ENCODE data around the gene EPS8L1.
"Not testable (repeated sequence)": the region's sequence is repeated elsewhere in the genome, so short reads cannot be mapped to it uniquely, and the experiment has no call there.

Gene EPS8L1

DNA sequence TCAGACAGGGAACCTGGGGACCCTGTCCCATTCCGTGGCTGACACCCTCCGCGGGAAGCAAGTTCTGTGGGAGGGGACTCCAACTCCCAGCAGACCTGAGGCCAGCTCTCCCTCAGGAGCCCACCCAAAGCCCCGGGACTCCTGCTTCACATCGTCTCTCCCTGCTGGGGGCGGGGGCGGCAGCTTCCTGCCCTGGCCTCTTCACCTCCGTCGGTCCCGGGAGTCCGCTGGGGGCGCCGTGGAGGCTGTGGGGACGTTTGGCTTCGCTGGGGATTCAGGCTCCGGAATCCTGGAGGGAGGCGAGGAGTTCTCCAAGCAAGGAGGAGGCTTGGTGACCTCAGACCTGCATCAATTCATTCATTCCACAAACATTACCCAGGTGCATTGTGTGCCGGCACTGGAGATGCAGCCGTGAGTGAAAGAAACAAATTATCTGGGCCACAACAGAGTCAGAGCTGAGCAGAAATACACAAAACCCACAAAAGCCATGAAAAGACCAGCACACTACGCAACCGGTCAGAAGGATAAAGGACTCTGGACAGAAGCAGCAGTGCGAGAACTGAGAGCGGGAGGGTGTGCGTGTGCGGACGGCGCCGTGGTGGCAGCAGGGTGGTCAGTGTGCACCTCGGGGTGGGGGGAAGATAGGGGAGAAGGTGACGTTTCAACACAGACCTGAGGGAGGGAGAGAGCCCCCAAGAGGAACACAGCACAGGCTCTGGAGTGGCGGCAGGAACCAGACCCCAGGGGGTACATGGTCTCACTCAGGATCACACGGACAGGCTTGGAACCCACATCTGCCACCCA is 19.0 kb downstream of the EPS8L1 start:
- no peak for DNase-seq (ENCODE audit: low read depth)

DNA sequence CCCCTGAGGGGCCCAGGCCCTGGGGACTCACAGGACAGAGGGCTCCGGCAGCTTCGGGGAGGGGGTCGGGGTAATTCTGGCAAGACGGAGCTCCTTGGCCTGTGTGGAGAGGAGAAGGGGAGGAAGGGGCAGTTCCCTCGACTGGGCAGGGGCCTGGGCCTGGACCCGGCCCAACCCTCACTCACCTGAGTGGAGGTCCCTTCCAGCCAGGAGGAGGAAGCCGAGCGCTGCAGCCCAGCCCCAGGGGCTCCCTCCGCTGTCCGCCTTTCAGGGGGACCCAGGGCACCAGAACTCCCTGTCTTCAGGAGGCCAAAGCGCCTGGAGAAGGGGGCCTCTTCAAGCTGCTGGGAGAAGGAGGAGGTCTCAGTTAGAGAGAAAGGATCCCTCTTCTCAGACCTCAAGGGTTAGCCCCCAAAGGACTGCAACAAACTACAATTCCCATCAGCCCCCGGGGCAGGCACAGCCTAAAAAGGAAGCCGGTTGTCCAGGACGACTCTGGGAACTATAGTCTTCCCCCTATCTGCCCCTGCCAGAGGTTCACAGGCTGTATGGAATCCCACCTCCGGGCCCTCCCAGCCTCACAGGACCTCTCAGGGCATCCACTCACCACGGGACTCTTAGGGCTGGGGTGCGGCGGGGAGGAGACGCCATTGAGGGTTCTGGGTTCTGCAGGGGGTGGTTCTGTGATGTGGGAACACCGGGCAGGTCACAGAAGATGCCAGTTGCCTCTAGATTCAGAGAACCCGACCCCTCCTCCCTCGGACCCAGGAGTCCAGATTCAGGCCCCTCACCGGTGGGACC is 19.8 kb downstream of the EPS8L1 start:
- DNase-seq (ENCODE audit: low read depth) = no peak

DNA sequence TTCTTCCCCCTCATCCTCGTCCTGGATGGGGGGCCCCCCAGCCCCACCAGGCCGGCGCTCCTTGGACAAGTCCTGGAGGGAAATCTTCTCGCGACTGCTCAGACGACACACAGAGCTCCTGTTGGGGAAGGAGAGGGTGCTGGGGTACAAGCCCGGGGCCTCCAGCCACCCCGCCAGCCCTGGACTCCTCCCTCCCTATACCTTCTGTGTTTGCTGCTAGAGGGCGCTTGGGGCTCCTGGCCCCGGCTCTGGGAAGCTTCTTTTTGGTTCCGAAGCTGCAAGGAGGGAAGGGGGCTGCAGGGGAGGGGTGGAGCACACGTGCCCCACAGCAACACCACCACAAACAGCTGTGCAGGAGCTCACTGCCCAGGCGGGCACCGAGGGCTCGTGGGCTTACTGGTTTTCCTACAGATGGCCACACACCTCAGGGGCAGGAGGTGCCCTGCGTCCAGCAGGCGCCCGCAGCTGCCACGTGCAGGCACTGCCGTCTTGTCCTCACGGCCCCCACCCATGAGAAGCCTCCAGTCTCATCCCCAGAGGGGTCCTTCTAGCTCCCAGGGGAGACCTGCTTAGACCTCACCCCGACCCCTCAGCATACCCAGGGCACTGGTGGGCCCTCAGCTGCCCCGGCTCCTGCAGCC is 20.5 kb downstream of the EPS8L1 start:
- DNase-seq (ENCODE audit: low read depth) = no peak

- no peak for DNase-seq (ENCODE audit: low read depth)
Measured at GRCh38 chr19:55097864-55098715, 22.4 kb downstream of the EPS8L1 start.

DNA sequence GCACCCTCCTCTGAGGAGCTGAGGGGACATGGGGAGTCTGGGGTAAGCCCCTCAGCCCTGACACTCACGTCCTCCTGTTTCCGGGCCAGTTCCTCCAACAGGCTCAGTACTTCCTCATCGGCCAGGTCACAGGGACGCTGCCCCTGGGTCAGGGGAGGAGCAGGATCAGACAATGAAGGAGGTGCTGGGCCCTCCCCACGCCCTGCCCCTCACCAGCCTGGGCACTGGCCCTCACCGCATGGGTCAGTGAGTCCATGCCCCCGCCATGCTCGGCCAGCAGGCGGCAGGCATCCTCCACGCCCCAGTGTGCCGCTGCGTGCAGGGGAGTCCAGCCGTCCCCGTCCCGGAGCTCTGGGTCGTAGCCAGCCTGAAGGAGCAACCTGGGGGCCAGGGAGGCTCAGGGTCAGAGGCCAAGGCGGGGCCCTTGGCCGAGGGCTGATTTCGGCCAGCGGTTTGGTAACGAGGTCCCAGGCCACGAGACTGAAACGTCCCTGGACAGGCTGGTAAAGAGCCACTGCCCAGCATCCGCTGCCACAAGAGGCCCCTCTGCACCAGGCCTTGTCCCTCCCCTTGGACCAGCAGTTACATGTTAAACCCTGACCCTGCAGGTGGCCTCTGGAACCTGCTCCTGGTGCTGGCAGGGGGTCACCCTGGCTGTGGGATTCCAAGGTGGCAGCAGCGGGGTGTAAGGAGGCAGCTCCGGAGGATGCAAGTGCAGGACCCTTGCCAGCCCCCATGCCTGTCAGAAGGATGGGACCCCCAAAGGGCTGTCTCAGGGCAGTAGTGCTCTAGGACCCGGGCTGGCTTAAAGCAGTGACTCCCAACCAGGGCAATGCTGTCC is 23.3 kb downstream of the EPS8L1 start:
- DNase-seq (ENCODE audit: low read depth) = no peak

GRCh38 chr19:55099557-55100506 is 24.2 kb downstream of the EPS8L1 start:
- no peak for DNase-seq (ENCODE audit: low read depth)

DNA sequence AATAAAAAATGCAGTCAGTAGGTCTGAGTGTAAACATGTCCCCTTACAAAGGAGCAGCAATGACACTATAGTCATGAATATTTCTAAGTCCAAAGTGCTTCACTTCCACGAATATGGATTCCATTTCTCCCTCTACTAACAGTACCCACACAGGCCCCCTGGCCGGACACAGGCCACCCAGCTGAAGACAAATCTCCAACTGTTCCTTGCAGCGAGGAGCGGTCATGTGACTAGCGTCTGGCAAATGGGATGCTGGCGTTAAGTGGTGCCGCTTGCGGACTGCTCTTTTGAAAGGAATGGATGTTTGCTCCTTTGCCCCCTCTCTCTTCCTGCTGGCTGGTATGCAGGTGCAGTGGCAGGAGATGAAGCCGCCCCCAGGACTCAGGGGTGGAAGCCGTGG is 25.6 kb downstream of the EPS8L1 start:
- no peak for DNase-seq (ENCODE audit: low read depth)

- no peak for DNase-seq (ENCODE audit: low read depth)
Measured at GRCh38 chr19:55103190-55103589, 27.5 kb downstream of the EPS8L1 start.

- no peak for DNase-seq (ENCODE audit: low read depth)
Measured at GRCh38 chr19:55105237-55105636, 29.6 kb downstream of the EPS8L1 start.

DNA sequence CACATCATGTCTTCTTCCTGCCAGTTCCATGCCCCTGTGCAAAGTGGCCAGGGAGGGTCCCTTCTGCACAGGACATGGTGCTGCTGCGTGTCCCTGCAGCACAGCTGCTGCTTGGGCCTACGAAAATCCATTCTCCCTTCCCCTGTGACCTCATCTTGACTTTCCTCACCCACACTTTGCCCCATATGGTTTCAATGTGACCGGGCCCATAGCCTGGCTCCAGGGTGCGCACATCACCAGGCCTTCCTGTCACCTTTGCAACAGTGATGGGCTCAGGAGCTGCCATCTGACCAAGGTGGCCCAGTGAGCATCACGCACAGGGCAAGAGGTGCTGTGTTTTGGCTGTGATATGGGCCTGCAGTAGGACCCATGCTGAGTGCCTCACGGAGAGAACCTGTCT is 30.9 kb downstream of the EPS8L1 start:
- DNase-seq (ENCODE audit: low read depth) = no peak

GRCh38 chr19:55107252-55107651 is 31.6 kb downstream of the EPS8L1 start:
- not testable (repeated sequence) for DNase-seq (ENCODE audit: low read depth)

DNA sequence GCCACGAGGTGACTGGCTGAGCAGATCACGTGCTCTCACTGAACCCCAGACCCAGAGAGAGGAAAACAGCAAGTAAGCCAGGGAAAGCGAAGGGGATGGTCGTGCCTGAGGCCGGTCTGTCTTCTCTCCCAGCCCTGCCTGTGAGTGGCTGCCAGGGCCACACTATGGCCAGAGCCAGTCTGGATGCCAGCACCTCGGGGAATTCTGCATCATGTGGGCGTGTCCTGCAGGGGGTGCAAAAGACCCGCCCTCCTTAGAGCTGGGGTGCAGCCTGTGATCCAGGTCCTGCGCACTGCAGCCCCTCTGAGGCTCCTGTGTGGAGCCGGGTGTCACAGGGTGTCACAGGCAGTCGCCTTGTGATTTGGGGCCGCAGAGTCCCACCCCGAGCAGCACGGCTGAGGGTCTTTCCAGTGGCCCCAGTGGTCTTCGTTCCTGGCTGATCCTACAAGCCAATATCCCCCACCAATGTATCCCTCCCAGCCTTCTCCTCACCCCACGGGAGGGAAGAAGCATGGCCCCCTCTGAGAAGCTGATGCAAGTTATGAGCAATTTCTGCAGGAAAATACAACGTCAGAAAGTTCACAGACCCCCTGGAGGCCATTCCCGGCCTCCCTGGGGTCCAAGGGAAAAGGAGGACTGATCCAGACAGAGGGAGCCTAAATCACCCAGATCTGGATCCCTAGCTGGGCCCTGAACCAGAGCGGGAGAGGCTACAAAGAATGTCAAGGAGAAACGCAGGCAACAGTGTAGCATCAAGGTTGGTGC is 34.0 kb downstream of the EPS8L1 start:
- DNase-seq (ENCODE audit: low read depth) = no peak

DNA sequence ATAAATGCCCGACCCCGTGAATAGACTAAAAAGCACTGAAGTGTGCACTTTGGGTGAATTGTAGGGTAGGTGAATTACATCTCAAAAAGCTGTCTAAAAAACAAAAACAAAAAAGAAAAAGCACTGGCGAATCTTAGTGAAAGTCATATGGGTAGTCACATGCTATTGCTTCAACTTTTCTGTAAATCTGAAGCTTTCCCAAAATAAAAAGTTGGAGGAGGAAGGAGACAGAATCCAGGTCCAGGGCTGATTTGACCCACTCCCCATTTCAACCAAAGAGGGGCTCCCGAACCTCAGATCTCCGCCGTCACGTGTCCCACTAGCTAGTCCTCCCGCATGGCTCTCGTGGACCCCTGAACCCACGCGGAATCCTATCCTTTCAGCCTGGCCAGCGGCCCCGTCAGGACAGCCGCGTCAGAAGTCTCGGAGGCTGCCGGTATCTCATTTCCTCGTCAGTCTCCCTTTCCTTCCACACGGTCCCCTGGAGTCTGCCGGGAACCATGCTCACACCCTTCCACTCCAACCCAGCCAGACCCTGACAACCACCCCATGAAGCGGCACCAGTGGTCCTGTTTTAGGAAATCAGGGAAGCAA is 35.7 kb downstream of the EPS8L1 start:
- DNase-seq (ENCODE audit: low read depth) = no peak

- no peak for DNase-seq (ENCODE audit: low read depth)
Measured at GRCh38 chr19:55112246-55112776, 36.6 kb downstream of the EPS8L1 start.

DNA sequence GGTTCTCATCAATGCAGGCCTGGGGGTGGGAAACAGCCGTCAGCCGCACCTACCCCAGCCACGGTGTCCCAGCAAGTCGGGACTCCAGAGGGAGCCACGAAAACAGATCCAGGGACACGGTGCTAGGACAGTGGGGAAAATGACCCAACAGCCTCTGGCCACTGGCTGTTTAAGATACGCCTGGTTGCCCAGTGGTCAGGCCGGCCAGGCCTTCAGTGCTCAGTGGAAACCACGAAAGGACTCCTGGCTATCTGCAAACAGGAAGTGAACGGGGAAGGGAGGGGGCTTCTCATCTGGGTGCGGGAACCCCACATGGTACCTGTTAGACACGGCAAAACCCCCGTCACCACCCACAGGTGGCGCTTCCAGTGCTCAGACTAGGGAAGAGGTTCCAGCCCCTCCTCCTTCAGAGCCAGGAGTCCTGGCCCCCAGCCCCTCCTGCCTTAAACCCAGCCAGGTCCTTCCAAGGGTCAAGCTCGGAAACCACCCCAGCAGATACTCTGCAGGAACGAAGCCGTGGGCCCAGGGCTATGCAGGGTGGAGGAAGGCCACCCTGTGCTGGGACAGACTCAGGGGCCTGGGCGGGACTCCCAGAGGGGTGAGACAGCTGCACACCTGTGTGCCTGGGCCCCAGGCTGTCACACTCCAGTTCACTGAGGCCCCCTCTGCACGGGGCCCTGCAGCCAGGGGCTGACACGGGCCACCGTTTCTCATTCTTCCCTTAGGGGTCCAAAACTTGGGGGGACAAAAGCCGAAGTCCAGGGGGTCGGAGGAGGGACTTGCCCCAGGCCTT is 37.3 kb downstream of the EPS8L1 start:
- DNase-seq (ENCODE audit: low read depth) = no peak

DNA sequence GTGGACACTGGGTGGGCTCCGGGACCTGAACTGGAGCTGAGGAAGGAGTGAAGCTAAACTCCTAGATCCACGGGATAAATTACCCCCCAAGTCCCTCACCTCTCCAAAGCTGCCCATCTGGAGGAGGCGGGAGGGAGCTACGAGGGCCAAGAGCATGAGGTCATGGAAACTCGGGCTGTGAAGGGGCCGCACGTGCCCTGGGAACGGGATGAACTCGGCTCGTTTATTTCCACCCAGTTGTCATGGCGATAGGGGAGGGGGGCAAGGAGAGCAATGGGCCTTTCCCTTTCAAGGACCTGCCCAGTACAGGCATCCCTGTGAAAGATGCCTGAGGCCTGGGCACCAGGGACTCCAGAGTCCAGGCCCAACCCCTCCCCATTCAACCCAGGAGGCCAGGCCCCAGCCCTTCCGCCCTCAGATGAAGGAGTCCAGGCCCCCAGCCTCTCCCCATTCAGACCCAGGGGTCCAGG is 37.9 kb downstream of the EPS8L1 start:
- no peak for DNase-seq (ENCODE audit: low read depth)

DNA sequence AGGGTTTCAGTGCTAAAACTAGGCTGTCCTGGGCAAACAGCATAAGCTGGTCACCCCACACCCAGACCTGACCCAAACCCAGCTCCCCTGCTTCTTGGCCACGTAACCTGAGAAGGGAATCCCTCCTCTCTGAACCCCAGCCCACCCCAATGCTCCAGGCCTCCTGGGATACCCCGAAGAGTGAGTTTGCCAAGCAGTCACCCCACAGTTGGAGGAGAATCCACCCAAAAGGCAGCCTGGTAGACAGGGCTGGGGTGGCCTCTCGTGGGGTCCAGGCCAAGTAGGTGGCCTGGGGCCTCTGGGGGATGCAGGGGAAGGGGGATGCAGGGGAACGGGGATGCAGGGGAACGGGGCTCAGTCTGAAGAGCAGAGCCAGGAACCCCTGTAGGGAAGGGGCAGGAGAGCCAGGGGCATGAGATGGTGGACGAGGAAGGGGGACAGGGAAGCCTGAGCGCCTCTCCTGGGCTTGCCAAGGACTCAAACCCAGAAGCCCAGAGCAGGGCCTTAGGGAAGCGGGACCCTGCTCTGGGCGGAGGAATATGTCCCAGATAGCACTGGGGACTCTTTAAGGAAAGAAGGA is 39.0 kb downstream of the EPS8L1 start:
- no peak for DNase-seq (ENCODE audit: low read depth)

Measured in activated T-helper 1 cell treated with Interleukin-2 at 50 U/mL for 16 hours (primary cell).